GM21390 (cell line): ENCODE results near the gene SRA1.
"Not testable (repeated sequence)": the region's sequence is repeated elsewhere in the genome, so short reads cannot be mapped to it uniquely, and the experiment has no call there.

Experiments
- ATAC-seq: cut with Tn5 transposase; IDR thresholded peaks from one replicate; pipeline ENCODE4 v1.9.1; 2021; ENCODE audit not compliant: unreplicated experiment

SRA1 gene

GRCh38 chr5:140557136-140557805, at the start of gene SRA1:
SRA1 (minus strand) TSS chr5:140557473; CDS start chr5:140557452, 21 bp downstream.
- peak; percentile 96 for ATAC-seq

- ATAC-seq = no peak
Measured at GRCh38 chr5:140607031-140607430, 49.8 kb upstream of the SRA1 start.

GRCh38 chr5:140605879-140606278, 48.6 kb upstream of the SRA1 start:
- no peak for ATAC-seq

GRCh38 chr5:140603734-140604133, 46.5 kb upstream of the SRA1 start:
- no peak for ATAC-seq

GRCh38 chr5:140603446-140603698, 46.1 kb upstream of the SRA1 start:
- not testable (repeated sequence) for ATAC-seq

GRCh38 chr5:140602147-140602546, 44.9 kb upstream of the SRA1 start:
- ATAC-seq = no peak

- no peak for ATAC-seq
Measured at GRCh38 chr5:140600096-140600495, 42.8 kb upstream of the SRA1 start.

GRCh38 chr5:140598836-140599235, 41.6 kb upstream of the SRA1 start:
- no peak for ATAC-seq

- ATAC-seq = no peak
Measured at GRCh38 chr5:140596321-140596741, 39.1 kb upstream of the SRA1 start.

GRCh38 chr5:140595538-140596300, 38.4 kb upstream of the SRA1 start:
- ATAC-seq = no peak

GRCh38 chr5:140594169-140594568, 36.9 kb upstream of the SRA1 start:
- no peak for ATAC-seq

- not testable (repeated sequence) for ATAC-seq
Measured at GRCh38 chr5:140593070-140593469, 35.8 kb upstream of the SRA1 start.

- ATAC-seq = no peak
Measured at GRCh38 chr5:140591747-140592372, 34.6 kb upstream of the SRA1 start.

GRCh38 chr5:140590861-140591260, 33.6 kb upstream of the SRA1 start:
- ATAC-seq = no peak

- no peak for ATAC-seq
Measured at GRCh38 chr5:140588311-140589070, 31.2 kb upstream of the SRA1 start.

GRCh38 chr5:140587495-140587894, 30.2 kb upstream of the SRA1 start:
- no peak for ATAC-seq

- not testable (repeated sequence) for ATAC-seq
Measured at GRCh38 chr5:140579188-140579747, 22.0 kb upstream of the SRA1 start.

GRCh38 chr5:140576776-140577201, 19.5 kb upstream of the SRA1 start:
- ATAC-seq = no peak

GRCh38 chr5:140575309-140575708, 18.0 kb upstream of the SRA1 start:
- no peak for ATAC-seq

GRCh38 chr5:140574165-140574564, 16.9 kb upstream of the SRA1 start:
- no peak for ATAC-seq

GRCh38 chr5:140573683-140574082, 16.4 kb upstream of the SRA1 start:
- ATAC-seq = no peak
